Measurements from ENCODE around the gene PLCL2.

PLCL2 gene

GRCh38 chr3:16855497-16855896 lies 29.3 kb upstream of the PLCL2 start:
- no peak for TF ChIP-seq CTCF (IDR thresholded peaks at IDR 0.05)
- Histone ChIP-seq H3K36me3 (no peaks in the 10 kb centered on the region), H3K27me3 (no peaks in the 10 kb centered on the region), H3K4me3 (ENCODE audit: low read depth in 1 of 2, low read length in 1 of 2) (no peak overlapping the region), H3K4me1 (ENCODE audit: control insufficient read depth in 1 of 2, insufficient read depth in 1 of 2, low read depth in 1 of 2, low read length in 1 of 2) (peaks cover 6 to 11% of the 10 kb centered on the region in 2 experiments), H3K9me3 (no peaks in the 10 kb centered on the region), H3K27ac (no peak overlapping the region)

- Histone ChIP-seq H3K9me3 (no peaks in the 10 kb centered on the region), H3K27me3 (no peaks in the 10 kb centered on the region), H3K4me3 (ENCODE audit: low read depth in 1 of 2, low read length in 1 of 2) (no peak overlapping the region), H3K27ac (no peak overlapping the region), H3K36me3 (no peaks in the 10 kb centered on the region), H3K4me1 (ENCODE audit: control insufficient read depth in 1 of 2, insufficient read depth in 1 of 2, low read depth in 1 of 2, low read length in 1 of 2) (no peaks in the 10 kb centered on the region)
- no peak for TF ChIP-seq CTCF (IDR thresholded peaks at IDR 0.05)
These were observed 24.5 kb upstream of the PLCL2 start for GRCh38 chr3:16860234-16860633.

- Histone ChIP-seq H3K4me3 (ENCODE audit: low read depth in 1 of 2, low read length in 1 of 2) (no peak overlapping the region), H3K27ac (no peak overlapping the region), H3K4me1 (ENCODE audit: control insufficient read depth in 1 of 2, insufficient read depth in 1 of 2, low read depth in 1 of 2, low read length in 1 of 2) (peaks cover 0 to under 1% of the 10 kb centered on the region in 2 experiments), H3K9me3 (no peaks in the 10 kb centered on the region), H3K27me3 (no peaks in the 10 kb centered on the region), H3K36me3 (no peaks in the 10 kb centered on the region)
- TF ChIP-seq CTCF (IDR thresholded peaks at IDR 0.05): no peak
These were observed 23.3 kb upstream of the PLCL2 start for GRCh38 chr3:16861432-16861831.

- H3K27ac ChIP-seq: no peak overlapping the region
- peaks cover 14 to 34% of the 10 kb centered on the region in 2 experiments for H3K4me1 ChIP-seq (ENCODE audit: control insufficient read depth in 1 of 2, insufficient read depth in 1 of 2, low read depth in 1 of 2, low read length in 1 of 2)
- H3K36me3 ChIP-seq: no peaks in the 10 kb centered on the region
- no peaks in the 10 kb centered on the region for H3K27me3 ChIP-seq
- no peak overlapping the region for H3K4me3 ChIP-seq (ENCODE audit: low read depth in 1 of 2, low read length in 1 of 2)
- no peak for TF ChIP-seq CTCF (IDR thresholded peaks at IDR 0.05)
- no peaks in the 10 kb centered on the region for H3K9me3 ChIP-seq
These were observed 20.0 kb upstream of the PLCL2 start for GRCh38 chr3:16864610-16865313.

GRCh38 chr3:16865335-16865734 lies 19.4 kb upstream of the PLCL2 start:
- no peak for TF ChIP-seq CTCF (IDR thresholded peaks at IDR 0.05)
- Histone ChIP-seq H3K27me3 (no peaks in the 10 kb centered on the region), H3K4me1 (ENCODE audit: control insufficient read depth in 1 of 2, insufficient read depth in 1 of 2, low read depth in 1 of 2, low read length in 1 of 2) (peaks cover 20 to 40% of the 10 kb centered on the region in 2 experiments), H3K9me3 (no peaks in the 10 kb centered on the region), H3K27ac (no peak overlapping the region), H3K4me3 (ENCODE audit: low read depth in 1 of 2, low read length in 1 of 2) (no peak overlapping the region), H3K36me3 (no peaks in the 10 kb centered on the region)

Data from neutrophil (primary cell).